Measurements from ENCODE around the gene DDX49.

DNA sequence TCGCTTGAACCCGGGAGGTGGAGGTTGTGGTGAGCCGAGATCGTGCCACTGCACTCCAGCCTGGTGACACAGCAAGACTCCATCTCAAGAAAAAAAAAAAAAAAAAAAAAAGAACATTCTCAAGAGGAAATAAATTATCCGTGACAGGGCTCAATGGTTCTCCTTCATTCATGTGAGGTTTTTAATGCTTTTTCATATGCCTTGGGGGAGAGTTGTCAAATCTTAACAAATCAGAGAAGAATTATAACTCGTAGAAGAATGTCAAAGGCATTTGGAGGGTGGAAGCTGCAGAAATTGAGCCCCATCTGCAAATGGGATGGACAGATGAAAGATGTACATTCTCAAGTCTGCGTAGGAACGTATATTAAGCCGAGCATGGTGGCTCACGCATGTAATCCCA, 56.4 kb downstream of the DDX49 start:
- TF ChIP-seq TAF1 (IDR thresholded peaks at IDR 0.05; ENCODE audit: borderline replicate concordance, insufficient read depth, low read length) (no peak), POLR2AphosphoS5 (IDR thresholded peaks at IDR 0.05; ENCODE audit: low read depth, low read length) (no peak), SIN3A (IDR thresholded peaks at IDR 0.05; ENCODE audit: borderline replicate concordance, insufficient read depth, low read length) (no peak)
- TF ChIP-seq, protein P1, sequence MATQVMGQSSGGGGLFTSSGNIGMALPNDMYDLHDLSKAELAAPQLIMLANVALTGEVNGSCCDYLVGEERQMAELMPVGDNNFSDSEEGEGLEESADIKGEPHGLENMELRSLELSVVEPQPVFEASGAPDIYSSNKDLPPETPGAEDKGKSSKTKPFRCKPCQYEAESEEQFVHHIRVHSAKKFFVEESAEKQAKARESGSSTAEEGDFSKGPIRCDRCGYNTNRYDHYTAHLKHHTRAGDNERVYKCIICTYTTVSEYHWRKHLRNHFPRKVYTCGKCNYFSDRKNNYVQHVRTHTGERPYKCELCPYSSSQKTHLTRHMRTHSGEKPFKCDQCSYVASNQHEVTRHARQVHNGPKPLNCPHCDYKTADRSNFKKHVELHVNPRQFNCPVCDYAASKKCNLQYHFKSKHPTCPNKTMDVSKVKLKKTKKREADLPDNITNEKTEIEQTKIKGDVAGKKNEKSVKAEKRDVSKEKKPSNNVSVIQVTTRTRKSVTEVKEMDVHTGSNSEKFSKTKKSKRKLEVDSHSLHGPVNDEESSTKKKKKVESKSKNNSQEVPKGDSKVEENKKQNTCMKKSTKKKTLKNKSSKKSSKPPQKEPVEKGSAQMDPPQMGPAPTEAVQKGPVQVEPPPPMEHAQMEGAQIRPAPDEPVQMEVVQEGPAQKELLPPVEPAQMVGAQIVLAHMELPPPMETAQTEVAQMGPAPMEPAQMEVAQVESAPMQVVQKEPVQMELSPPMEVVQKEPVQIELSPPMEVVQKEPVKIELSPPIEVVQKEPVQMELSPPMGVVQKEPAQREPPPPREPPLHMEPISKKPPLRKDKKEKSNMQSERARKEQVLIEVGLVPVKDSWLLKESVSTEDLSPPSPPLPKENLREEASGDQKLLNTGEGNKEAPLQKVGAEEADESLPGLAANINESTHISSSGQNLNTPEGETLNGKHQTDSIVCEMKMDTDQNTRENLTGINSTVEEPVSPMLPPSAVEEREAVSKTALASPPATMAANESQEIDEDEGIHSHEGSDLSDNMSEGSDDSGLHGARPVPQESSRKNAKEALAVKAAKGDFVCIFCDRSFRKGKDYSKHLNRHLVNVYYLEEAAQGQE (IDR thresholded peaks at IDR 0.05; ENCODE audit: insufficient read depth in 1 of 2, low read depth in 2 of 2, low read length in 2 of 2): no peak
